ENCODE results near the gene KIF3A.

GRCh38 chr5:132679166-132679565, 58.2 kb downstream of the KIF3A start:
- no peak for TF ChIP-seq EZH2 (IDR thresholded peaks at IDR 0.05; ENCODE audit: borderline replicate concordance, low read length)
- TF ChIP-seq CTCF (IDR thresholded peaks at IDR 0.05; ENCODE audit: low read length) = no peak
